ENCODE data around the gene SSNA1.
A peak's percentile ranks its signal among the peaks of the same experiment; 100 is the strongest.

SSNA1 gene

DNA sequence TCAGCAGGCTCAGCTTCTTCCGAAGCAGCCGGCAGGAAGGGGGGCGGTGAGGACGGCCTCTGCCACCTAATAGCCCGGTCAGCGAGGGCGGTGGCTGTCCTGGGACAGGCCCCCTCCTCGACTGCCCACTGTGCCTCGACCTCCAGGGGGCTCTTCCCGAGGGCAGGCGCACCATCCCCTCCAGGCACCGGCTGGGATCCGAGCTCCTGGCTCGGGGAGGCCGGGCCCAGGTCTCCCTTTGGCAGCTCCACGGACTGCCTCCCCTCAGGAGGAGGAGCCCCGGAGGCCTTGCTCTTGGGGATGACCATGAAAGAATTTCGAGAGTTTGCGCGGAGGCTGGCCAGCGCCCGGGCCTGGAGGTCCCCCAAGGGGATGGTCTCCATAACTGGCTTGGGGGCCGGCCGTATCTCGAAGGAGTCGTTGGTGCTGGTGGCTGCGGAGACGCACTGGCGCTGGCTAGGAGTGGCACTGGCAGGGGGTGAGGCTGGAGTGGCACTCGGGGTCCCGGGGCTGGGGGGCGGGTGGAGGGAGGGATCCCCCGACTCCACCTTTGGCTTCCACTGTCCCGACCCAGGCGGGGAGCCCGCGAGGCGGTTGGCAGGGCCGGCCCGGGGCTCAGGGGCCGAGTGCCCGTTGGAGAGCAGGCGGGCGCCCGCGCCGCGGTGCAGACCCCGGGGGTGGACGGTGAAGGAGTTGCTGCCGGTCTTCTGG is 11.1 kb downstream of the SSNA1 start:
- DNase-seq (ENCODE audit: low read depth in 2 of 3, low spot score in 1 of 3): no peak

DNA sequence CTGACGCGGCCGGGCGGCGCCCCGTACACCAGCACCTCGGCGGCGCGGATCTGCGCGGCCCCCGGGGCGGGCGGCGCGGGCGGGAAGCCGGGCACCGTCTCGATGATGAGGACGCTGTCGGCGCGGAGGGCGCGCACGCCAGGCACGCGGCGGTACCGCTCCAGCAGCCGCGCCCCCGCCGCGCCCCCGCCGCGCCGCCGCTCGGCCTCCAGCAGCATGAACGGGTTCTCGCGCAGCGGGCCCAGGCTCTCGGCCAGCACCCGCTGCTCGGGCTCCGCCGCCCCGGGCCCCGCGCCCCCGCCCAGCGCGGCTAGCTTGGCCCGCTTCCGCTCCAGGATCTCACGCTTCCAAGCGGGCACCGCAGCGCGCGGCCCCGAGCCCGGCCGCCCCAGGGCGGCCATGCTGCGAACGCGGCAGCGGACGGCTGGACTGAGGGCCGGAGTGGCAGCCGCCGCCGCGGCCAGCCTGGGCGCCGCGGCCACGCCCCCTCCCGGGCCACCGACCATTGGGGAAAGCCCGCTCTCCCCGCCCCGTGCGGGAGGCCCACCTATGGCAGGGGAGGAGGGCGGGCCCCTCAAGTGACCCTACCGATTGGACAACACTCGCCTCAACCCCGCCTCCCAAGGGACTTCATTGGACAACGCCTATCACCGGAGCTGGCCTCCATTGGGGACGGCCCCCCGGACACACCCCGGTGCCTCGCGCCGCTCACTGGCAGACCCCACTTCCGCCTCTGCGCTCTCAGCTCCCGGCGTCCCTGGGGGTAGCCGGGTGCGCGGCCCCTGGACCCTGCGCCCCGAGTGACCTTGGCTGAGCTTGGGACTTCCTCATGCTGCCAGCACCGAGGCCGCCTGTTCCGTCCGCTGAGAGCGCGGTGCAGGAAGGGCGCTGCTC is 12.1 kb downstream of the SSNA1 start, which contains the start of gene TPRN:
Gene TPRN (minus strand): TSS at position 431 of the 894 bp plus-strand sequence. CDS start 30 bp downstream, at position 401.
- peak; percentile 96 to 99 (median 96) for DNase-seq (ENCODE audit: low read depth in 2 of 3, low spot score in 1 of 3)

DNA sequence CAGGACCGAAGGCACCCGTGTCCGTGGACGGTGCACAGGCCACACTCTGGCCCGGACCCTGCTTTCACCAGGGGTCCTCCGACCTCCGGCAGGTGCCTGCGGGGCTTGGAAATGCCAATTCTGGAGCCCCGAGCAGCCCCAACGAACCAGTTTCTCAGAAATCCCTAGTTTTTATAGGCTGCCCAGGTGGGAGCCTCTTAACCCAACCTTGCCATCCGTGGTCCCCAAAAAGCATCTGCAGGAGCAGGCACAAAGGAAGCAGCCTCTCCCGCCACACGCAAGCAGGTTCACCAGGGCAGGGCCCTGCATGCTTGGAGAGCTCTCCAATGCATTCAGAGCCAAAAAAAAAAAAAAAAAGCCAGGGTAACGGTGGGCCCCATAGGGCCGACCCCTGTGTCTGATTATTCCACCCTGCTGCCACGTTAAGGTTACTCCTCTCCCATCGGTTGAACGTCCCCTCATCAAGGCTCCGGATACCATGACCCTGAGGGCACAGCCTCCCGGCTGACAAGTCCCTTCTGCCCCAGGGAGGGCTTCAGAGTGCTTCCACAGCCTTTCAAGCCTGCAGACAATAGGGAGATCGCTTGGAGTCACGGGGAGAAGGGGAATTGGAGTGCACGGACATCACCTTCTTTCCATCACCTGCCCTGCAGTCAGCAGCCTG is 12.9 kb downstream of the SSNA1 start:
- DNase-seq (ENCODE audit: low read depth in 2 of 3, low spot score in 1 of 3): no peak

DNA sequence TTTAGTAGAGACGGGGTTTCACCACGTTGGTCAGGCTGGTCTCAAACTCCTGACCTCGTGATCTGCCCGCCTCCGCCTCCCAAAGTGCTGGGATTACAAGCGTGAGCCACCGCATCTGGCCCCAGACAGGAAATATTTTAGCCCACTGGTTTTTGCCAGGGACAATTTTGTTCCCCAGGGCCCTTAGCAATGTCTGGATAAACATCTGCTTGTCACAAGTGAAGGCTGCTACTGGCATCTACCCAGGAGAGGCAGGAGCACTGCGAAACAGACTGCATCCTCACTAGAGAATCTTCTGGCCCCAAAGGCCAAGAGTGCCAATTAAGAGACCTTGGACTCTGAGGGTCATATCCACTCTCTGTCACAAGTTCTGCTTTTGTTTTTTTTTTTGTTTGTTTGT is 14.5 kb downstream of the SSNA1 start:
- DNase-seq (ENCODE audit: low read depth in 2 of 3, low spot score in 1 of 3): no peak

DNA sequence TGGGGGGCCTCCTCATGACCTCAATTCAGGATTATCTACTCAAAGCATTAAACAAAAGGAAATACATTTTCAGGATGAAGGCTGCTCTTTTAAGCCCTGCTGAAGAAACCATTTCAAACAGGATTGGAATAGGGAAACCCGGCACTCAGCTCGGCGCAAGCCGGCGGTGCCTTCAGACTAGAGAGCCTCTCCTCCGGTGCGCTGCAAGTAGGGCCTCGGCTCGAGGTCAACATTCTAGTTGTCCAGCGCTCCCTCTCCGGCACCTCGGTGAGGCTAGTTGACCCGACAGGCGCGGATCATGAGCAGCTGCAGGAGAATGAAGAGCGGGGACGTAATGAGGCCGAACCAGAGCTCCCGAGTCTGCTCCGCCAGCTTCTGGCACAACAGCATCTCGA is 16.3 kb downstream of the SSNA1 start:
- no peak for DNase-seq (ENCODE audit: low read depth in 2 of 3, low spot score in 1 of 3)

DNA sequence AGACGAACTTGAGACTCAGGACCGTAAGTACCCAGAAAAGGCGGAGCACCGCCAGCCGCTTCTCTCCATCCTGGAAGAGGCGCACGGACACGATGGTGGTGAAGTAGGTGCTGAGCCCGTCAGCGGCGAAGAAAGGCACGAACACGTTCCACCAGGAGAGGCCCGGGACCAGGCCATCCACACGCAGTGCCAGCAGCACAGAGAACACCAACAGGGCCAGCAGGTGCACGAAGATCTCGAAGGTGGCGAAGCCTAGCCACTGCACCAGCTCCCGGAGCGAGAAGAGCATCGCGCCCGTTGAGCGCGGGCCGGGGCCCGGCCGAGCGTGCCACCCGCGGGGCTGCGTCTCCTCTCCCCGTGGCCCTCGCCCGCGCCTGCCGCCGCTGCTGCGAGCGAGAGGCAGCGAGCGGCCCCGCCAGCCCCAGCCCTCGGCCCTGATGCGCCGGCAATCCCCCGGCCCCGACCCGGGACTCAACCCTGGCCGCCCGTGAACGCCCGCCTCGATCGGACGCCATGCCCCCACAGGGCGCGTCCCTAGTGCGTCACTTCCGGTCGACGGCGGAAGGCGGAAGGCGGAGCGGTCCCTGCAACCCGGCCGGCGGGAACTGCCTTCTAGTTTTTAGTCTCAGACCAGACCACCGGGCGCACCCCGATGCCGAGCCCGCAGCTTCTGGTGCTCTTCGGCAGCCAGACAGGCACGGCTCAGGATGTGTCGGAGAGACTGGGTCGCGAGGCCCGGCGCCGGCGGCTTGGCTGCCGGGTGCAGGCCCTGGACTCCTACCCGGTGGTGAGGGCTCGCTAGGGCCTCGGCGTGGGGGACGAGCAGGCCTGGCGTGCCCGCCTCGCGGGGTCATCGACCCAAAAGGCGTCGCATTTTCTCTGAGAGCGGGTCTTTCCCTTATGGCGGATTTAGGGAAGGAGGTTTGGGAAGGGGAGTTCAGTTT is 16.9 kb downstream of the SSNA1 start, which contains the start of the genes NDOR1 and TMEM203:
Gene NDOR1 (plus strand): TSS at position 575 of the 944 bp plus-strand sequence. CDS start 78 bp downstream, at position 653.
Gene TMEM203 (minus strand): TSS at position 523 of the 944 bp plus-strand sequence. CDS start 234 bp downstream, at position 289.
- peak; percentile 88 to 94 (median 94) for DNase-seq (ENCODE audit: low read depth in 2 of 3, low spot score in 1 of 3)

DNA sequence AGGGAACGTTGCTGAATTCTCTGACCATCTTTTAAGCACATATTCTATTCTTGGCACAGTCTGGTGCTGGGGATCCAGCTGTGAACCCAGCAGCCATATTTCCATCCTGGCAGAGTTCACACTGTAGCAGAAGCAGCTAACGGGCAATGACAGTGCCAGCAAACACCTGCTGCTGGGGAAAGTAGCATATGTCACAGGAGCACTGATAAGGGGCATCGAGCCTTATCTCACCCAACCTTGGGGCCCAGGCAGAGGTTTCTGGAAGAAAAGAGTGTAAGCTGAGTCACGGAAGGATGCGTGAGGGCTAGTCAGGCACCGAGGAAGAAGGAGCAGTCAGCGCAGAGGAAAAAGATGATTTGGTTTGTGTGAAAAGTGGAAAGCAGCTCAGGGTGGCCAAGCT is 18.1 kb downstream of the SSNA1 start:
- DNase-seq (ENCODE audit: low read depth in 2 of 3, low spot score in 1 of 3): no peak

DNA sequence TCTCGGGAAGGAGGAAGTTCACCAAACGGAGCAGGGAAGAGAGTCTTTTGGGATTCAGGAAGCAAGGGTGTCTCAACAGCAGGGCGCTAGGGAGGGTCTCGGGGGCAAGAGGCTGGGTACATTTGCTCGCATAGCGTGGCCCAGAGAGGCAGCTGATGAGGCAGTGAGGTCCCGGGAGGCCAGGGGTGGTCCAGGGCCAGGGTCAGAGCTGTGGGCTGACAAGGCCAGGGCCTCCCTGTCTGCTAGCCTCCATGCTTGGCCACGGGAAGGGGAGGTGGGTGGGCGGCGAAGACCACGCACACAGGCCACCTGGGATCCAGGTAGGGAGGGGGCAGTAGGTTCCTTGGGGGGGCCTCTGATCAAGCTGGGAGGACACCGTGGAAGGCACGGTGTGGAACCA is 23.1 kb downstream of the SSNA1 start:
- no peak for DNase-seq (ENCODE audit: low read depth in 2 of 3, low spot score in 1 of 3)

DNA sequence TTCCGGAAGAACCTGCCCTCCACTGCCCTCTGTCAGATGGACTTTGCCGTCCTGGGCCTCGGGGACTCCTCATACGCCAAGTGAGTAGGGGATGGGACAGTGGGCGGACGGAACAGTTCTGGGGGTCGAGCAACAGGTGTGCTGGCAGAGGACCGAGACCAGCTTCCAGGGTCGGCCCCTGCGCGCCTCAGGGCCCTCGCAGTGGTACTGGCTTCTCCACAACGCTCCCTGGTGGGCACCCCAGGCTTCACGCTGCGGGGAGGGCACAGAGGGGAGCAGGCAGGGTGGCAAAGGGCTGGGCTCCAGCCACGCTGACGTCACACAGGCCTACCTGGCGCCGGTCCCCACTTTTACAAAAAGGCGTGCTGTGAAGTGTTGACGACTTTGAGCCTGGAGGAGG is 24.0 kb downstream of the SSNA1 start:
- no peak for DNase-seq (ENCODE audit: low read depth in 2 of 3, low spot score in 1 of 3)

DNA sequence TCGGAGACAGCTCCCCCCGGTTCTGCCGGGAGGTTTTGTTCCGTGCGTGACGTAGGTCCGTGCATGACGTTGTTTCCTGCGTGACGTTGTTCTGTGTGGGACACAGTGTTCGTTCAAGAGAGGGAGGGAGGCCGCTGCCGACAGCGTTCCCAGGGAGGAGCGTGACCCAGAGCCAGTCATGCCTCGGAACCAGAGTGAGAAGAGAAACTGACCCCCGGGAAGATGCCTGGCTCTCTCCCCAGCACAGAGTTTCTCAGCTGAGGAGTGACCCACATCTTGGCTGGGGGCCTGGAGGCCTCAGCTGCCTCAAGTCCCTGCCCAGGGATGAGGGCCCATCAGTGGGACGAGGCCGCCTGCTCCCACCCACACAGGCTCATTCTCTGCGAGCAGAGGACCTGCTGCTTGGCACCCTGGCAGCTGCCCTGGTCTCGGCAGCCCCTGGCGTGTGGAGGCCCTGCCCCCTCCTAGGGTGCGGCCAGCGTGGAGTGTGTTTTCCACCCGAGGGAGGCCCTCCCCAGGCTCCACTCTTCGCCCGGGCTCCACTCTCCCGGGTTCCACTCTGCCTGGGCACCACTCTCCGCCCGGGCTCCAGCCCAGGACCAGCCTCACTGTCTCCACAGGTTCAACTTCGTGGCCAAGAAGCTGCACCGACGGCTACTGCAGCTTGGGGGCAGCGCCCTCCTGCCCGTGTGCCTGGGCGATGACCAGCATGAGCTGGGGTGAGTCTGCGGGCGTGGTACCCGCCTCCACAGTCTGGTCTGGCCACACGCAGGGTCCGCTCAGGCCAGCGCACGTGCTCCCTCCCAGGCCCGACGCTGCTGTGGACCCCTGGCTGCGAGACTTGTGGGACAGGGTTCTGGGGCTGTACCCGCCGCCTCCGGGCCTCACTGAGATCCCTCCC is 24.9 kb downstream of the SSNA1 start:
- no peak for DNase-seq (ENCODE audit: low read depth in 2 of 3, low spot score in 1 of 3)

DNA sequence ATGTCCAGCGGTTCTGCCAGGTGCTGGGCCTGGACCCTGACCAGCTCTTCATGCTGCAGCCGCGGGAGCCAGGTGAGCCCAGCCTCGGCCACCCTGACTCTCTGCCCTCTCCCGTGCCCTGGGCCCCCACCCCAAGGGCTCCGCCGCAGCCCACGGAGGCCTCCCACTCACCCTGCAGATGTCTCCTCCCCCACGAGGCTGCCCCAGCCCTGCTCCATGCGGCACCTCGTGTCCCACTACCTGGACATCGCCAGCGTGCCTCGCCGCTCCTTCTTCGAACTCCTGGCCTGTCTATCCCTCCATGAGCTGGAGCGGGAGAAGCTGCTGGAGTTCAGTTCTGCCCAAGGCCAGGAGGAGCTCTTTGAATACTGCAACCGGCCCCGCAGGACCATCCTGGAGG is 26.1 kb downstream of the SSNA1 start:
- DNase-seq (ENCODE audit: low read depth in 2 of 3, low spot score in 1 of 3): no peak

DNA sequence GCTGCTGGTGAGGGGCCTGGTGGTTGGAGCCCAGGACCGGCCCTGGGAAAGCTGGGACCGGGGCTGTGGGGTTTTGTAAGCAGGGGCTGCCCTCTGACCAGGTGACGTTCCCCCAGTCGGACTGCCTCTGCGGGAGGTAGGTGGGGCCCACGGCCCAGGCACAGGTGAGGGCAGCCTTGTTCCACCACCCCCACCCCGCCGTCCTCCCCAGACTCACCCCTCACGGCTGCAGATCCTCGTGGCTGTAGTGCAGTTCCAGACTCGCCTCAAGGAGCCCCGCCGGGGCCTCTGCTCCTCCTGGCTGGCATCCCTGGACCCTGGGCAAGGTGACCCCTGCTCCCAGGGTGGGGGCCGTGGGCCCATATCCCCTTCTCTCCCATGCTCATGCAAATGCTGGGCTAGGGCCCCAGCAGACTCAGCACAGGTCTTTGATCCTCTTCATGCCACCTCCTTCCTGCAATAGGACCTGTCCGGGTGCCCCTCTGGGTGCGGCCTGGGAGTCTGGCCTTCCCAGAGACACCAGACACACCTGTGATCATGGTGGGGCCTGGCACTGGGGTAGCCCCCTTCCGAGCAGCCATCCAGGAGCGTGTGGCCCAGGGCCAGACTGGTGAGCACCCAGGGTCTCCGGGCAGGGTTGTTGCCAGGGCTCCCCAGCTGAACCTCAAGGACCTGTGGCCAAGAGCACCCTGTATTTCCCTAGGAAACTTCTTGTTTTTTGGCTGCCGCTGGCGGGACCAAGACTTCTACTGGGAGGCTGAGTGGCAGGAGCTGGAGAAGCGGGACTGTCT is 26.9 kb downstream of the SSNA1 start:
- no peak for DNase-seq (ENCODE audit: low read depth in 2 of 3, low spot score in 1 of 3)

DNA sequence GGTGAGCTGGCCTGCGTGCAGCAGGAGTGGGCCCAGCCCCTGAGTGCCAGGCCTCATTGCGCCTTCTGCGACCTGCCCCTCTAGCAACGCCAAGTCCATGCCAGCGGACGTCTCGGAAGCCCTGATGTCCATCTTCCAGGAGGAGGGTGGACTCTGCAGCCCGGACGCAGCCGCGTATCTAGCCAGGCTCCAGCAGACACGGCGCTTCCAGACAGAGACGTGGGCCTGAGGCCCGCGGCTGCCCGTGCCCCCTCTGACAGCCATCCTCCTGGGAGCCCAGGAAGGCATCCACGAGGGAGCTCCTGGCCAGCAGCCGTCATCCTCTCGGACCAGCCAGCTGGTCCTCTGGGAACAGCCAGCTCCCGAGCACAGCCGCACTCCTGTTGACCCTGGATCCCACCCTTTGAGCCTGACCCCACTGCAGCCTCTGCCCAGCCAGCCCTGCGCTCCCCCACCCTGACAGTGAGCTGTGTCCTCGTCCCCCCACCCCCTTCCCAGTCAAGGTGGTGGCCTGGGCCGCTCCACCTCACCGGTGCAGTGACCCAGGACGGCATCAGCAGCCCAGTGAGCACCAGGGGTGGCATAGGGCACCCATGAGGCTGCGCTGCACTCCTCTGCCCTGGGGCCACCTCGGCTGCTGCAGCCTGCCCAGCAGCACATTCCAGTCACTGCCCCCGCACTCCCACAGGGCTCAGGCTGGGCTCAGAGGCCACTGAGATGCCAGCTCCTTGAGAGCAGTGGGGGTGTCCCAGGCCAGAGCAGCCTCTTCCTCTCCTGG is 27.9 kb downstream of the SSNA1 start:
- no peak for DNase-seq (ENCODE audit: low read depth in 2 of 3, low spot score in 1 of 3)

DNA sequence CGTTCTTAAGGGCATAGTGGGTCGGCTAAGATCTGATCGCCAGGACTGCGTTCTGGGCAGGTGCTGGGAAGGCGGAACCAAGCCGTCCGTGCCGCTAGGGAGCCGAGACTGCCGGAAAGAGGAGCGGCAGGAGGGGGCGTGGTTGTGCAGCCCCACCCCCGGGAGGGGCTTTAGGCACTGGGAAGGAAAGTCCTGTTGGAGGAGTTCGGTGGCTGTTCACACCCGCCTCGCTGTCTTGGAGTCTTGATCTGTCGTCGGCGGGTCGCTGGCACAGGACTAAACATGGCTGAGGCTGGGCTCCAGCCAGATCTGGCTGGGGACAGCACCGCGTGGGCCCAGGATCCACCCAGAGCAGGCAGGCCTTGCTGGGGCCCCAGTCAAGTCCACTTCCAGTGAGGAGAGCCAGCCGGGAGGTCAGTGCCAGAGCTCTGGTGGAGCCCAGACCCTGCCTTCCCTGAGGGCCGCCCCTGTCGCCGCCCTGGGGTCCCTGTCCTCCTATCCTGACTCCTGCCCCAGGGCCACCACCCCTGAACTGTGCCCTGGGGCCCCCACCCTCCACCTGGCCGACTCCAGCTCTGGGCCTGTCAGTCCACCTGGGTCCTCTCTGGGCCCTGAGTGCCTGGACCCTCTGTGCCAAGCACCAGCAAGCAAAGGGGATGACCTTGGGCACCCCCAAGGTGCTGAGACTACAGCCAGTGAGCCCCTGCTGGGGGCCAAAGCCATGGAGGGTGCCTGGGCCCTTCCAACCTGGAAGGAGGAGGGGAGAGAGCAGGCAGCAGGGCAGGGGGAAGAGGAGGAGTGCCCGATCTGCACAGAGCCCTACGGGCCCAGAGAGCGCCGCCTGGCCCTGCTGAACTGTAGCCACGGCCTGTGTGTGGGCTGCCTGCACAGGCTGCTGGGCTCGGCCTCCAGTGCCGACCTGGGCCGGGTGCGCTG is 29.1 kb downstream of the SSNA1 start:
- DNase-seq (ENCODE audit: low read depth in 2 of 3, low spot score in 1 of 3): no peak

DNA sequence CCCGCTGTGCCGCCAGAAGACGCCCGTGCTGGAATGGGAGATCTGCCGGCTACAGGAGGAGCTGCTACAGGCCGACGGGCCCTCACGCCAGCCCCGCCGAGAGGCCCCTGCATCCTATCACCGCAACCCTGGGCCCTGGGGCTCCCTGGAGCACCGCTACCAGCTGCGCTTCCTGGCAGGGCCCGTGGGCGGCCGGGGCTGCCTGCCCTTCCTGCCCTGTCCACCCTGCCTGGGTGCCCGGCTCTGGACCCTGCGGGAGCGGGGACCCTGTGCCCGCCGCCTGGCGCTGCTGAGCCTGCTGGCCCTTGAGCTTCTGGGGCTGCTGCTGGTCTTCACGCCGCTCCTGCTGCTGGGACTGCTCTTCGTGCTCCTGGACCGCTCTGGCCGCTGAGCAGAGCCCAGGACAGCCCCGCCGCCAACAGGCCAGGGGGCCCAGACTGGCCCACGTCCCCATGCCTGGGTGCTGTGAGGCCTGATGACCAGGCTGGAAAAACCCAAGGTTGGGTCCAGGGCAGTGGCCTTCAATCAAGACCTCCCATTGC is 29.8 kb downstream of the SSNA1 start:
- no peak for DNase-seq (ENCODE audit: low read depth in 2 of 3, low spot score in 1 of 3)

DNA sequence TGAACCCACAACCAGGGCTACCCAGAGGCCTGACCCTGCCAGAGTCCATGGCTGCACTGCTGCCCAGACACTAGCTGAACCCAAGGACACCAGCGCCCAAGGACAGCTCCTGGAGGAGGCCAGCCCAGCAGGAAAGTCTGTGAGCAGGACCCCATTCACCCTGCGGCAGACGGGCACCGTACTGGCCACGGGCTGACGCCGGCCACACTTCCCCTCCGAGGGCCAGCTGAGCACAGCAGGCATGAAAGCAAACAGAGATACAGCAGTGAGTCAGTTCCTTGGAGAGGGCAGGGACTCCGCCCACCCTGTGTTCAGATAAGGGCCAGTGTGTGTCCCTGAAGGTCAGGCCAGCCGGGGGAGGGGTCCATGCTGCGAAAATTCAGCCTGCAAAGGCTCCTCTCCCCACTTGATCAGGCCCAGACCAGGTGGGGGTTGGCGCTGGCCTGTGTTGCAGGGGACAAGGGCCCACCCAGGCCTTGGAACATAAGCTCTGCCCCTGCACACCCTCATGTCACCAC is 30.3 kb downstream of the SSNA1 start:
- no peak for DNase-seq (ENCODE audit: low read depth in 2 of 3, low spot score in 1 of 3)
